ENCODE results near the gene PBRM1.

GRCh38 chr3:52614689-52615088, 71.0 kb downstream of the PBRM1 start:
- TF ChIP-seq, protein P1, sequence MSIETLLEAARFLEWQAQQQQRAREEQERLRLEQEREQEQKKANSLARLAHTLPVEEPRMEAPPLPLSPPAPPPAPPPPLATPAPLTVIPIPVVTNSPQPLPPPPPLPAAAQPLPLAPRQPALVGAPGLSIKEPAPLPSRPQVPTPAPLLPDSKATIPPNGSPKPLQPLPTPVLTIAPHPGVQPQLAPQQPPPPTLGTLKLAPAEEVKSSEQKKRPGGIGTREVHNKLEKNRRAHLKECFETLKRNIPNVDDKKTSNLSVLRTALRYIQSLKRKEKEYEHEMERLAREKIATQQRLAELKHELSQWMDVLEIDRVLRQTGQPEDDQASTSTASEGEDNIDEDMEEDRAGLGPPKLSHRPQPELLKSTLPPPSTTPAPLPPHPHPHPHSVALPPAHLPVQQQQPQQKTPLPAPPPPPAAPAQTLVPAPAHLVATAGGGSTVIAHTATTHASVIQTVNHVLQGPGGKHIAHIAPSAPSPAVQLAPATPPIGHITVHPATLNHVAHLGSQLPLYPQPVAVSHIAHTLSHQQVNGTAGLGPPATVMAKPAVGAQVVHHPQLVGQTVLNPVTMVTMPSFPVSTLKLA (IDR thresholded peaks at IDR 0.05): no peak
- TF ChIP-seq MAFK (conservative IDR thresholded peaks at IDR 0.05 in 1 of 2, IDR thresholded peaks at IDR 0.05 in 1 of 2; ENCODE audit: low read length in 2 of 2): no peak
- no peak for TF ChIP-seq YEATS2 (CRISPR knock-in tag; IDR thresholded peaks at IDR 0.05; ENCODE audit: borderline replicate concordance)
- no peak for TF ChIP-seq STAG1 (CRISPR knock-in tag; IDR thresholded peaks at IDR 0.05)
- no peak for TF ChIP-seq AGO1 (IDR thresholded peaks at IDR 0.05; ENCODE audit: low read depth, low read length, poor library complexity, severe bottlenecking)
